GM12872 (cell line): ENCODE results near the gene UQCRQ.

Experiments
- TF ChIP-seq, protein P1 (sequence below): IDR thresholded peaks from 3 replicates; pipeline ENCODE4 v1.5.1; 2011; ENCODE audit warnings: low read depth, mild to moderate bottlenecking, low read length, moderate library complexity; ENCODE audit not compliant: insufficient read depth

The UQCRQ gene

GRCh38 chr5:132886064-132886823 lies 19.8 kb downstream of the UQCRQ start:
- TF ChIP-seq, protein P1, sequence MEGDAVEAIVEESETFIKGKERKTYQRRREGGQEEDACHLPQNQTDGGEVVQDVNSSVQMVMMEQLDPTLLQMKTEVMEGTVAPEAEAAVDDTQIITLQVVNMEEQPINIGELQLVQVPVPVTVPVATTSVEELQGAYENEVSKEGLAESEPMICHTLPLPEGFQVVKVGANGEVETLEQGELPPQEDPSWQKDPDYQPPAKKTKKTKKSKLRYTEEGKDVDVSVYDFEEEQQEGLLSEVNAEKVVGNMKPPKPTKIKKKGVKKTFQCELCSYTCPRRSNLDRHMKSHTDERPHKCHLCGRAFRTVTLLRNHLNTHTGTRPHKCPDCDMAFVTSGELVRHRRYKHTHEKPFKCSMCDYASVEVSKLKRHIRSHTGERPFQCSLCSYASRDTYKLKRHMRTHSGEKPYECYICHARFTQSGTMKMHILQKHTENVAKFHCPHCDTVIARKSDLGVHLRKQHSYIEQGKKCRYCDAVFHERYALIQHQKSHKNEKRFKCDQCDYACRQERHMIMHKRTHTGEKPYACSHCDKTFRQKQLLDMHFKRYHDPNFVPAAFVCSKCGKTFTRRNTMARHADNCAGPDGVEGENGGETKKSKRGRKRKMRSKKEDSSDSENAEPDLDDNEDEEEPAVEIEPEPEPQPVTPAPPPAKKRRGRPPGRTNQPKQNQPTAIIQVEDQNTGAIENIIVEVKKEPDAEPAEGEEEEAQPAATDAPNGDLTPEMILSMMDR = no peak

GRCh38 chr5:132887283-132887682 lies 20.8 kb downstream of the UQCRQ start:
- TF ChIP-seq, protein P1 = no peak

GRCh38 chr5:132889501-132889900 lies 23.1 kb downstream of the UQCRQ start:
- TF ChIP-seq, protein P1 = no peak

DNA sequence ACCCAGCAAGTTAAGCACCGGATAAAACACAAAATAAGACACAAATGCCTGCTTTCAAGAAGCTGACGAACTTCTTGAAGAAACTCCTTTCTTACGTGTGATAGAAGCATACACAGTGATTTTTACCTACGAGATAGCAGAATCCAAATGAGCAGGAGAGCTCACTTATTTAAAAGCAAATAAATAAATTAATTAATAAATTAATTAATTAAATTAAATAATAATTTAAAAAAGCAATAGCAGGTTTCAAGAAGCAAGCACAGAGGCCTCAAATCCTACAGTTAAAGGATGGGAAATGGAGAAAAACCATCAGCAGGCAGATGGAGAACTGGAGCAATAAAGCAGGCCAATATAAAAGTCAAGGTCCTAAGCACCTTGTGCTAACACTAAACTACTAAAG lies 24.4 kb downstream of the UQCRQ start:
- TF ChIP-seq, protein P1 = no peak

GRCh38 chr5:132895719-132896305 lies 29.4 kb downstream of the UQCRQ start:
- TF ChIP-seq, protein P1 = no peak

GRCh38 chr5:132896685-132897084 lies 30.2 kb downstream of the UQCRQ start:
- TF ChIP-seq, protein P1 = no peak

GRCh38 chr5:132898094-132898493 lies 31.7 kb downstream of the UQCRQ start:
- TF ChIP-seq, protein P1 = no peak
